ENCODE measurements around the gene RASAL1.

RASAL1 gene

DNA sequence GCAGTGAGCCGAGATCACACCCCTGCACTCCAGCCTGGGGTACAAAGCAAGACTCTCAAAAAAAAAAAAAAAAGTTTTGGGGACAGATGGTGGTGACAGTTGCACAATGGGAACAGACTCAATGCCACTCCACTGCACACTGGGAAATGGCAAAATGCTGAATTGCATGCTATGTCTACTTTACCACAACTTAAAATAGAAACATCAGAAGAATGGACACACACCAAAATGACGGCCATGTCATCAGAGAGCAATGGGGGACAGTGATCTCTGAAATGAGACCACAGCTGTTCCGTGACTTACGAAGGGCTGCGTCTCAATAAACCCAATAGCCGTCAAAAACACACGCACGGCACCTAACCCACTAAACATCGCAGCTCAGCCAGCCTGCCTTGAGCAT lies 36.0 kb upstream of the RASAL1 start:
- no peak overlapping the region for H3K27ac ChIP-seq
- H3K4me3 ChIP-seq (ENCODE audit: low read depth, low read length): no peak overlapping the region
- no peak for TF ChIP-seq CTCF (IDR thresholded peaks at IDR 0.05; ENCODE audit: low read depth, low read length, missing control alignments)
- H3K27me3 ChIP-seq (replicated peaks): no peaks in the 10 kb centered on the region
- peaks cover 68% of the 10 kb centered on the region for H3K36me3 ChIP-seq (replicated peaks)
- no peak for DNase-seq
- in situ Hi-C loops (cut with HindIII; ENCODE audit: low pct_ligation_motif_present, low sequenced_read_pairs): loop anchor here (25.0 kb wide), 1 partner anchor 134 kb away; no protein-coding TSS in a partner anchor

DNA sequence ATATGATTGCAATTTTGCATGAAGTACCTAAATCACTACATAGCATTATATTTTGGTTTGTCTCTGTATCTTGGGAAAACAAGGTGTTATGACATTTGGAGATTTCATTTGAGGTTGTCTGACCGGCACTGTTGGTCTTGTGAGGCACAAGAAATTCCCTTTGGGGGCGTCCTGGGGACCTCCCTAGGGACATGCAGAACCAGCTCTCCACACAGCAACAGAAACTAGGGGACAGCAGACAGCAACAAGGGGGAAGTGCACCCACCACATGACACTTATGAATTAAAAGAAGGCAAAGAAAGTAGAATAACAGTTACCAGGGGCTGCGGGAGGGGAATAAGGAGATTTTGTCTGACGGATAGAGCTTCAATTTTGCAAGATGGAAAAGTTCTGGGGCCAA lies 35.4 kb upstream of the RASAL1 start:
- H3K27ac ChIP-seq: no peak overlapping the region
- no peak for TF ChIP-seq CTCF (IDR thresholded peaks at IDR 0.05; ENCODE audit: low read depth, low read length, missing control alignments)
- peaks cover 68% of the 10 kb centered on the region for H3K36me3 ChIP-seq (replicated peaks)
- in situ Hi-C loops (cut with HindIII; ENCODE audit: low pct_ligation_motif_present, low sequenced_read_pairs): loop anchor here (25.0 kb wide), 1 partner anchor 134 kb away; no protein-coding TSS in a partner anchor
- H3K4me3 ChIP-seq (ENCODE audit: low read depth, low read length): no peak overlapping the region
- DNase-seq: no peak
- no peaks in the 10 kb centered on the region for H3K27me3 ChIP-seq (replicated peaks)

DNA sequence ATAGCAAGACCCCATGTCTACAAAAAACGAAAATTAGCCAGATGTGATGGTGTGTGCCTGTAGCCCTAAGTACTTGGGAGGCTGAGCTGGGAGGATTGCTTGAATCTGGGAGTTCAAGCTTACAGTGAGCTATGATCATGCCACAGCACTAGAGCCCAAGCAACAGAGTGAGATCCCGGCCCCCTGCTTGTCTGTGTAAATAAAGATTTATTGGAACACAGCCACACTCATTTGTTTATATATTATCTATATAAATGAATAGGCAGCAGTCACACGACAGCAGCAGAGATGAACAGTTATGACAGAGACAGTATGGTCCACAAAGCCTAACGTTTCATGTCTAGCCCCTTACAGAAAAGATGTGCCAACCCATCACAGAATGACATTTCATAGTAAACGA lies 34.9 kb upstream of the RASAL1 start:
- H3K4me3 ChIP-seq (ENCODE audit: low read depth, low read length): no peak overlapping the region
- H3K36me3 ChIP-seq (replicated peaks): peaks cover 73% of the 10 kb centered on the region
- H3K27ac ChIP-seq: no peak overlapping the region
- no peak for TF ChIP-seq CTCF (IDR thresholded peaks at IDR 0.05; ENCODE audit: low read depth, low read length, missing control alignments)
- in situ Hi-C loops (cut with HindIII; ENCODE audit: low pct_ligation_motif_present, low sequenced_read_pairs): loop anchor here (25.0 kb wide), 1 partner anchor 133 kb away; no protein-coding TSS in a partner anchor
- DNase-seq: no peak
- H3K27me3 ChIP-seq (replicated peaks): no peaks in the 10 kb centered on the region

DNA sequence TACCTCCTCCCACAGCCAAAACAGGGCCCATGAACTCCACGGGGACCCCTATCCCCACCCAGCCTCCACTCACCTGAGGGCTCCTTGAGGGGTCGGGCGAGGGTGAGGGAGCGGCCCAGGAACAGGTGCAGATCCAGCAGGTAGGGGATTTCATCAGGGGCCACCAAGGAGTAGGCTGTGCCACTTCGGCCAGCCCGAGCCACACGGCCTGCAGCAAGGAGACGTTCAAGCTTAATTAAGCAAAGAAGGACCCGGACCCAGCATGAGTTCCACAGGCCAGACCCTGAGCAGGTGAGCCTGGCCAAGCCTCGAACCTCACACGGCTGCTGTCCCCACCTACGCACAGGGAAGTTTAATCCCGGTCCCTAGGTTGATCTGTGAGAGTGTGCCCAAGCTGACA lies 34.1 kb upstream of the RASAL1 start:
- DNase-seq: no peak
- H3K27ac ChIP-seq: no peak overlapping the region
- TF ChIP-seq CTCF (IDR thresholded peaks at IDR 0.05; ENCODE audit: low read depth, low read length, missing control alignments): no peak
- in situ Hi-C loops (cut with HindIII; ENCODE audit: low pct_ligation_motif_present, low sequenced_read_pairs): loop anchor here (25.0 kb wide), 1 partner anchor 132 kb away; no protein-coding TSS in a partner anchor
- peaks cover 78% of the 10 kb centered on the region for H3K36me3 ChIP-seq (replicated peaks)
- H3K4me3 ChIP-seq (ENCODE audit: low read depth, low read length): no peak overlapping the region
- no peaks in the 10 kb centered on the region for H3K27me3 ChIP-seq (replicated peaks)

GRCh38 chr12:113167868-113168267 lies 32.3 kb upstream of the RASAL1 start:
- Histone ChIP-seq H3K27me3 (replicated peaks) (no peaks in the 10 kb centered on the region), H3K4me3 (ENCODE audit: low read depth, low read length) (no peak overlapping the region), H3K36me3 (replicated peaks) (peaks cover 75% of the 10 kb centered on the region), H3K27ac (no peak overlapping the region)
- no peak for TF ChIP-seq CTCF (IDR thresholded peaks at IDR 0.05; ENCODE audit: low read depth, low read length, missing control alignments)
- in situ Hi-C loops (cut with HindIII; ENCODE audit: low pct_ligation_motif_present, low sequenced_read_pairs): loop anchor here (25.0 kb wide), 1 partner anchor 131 kb away; no protein-coding TSS in a partner anchor
- no peak for DNase-seq
